Stimulated activated CD4-positive, alpha-beta T cell treated with anti-CD3 and anti-CD28 coated beads, Interleukin-12 subunit alpha, Interleukin-12 subunit beta, amount 100 ng/mL, for 48 hours (primary cell): ENCODE results near the gene KIAA0232.
"Not testable (repeated sequence)": the region's sequence is repeated elsewhere in the genome, so short reads cannot be mapped to it uniquely, and the experiment has no call there.

ENCODE experiments used
- DNase-seq, 3 donors: peaks; one replicate each; pipeline ENCODE4 v3.0.0-alpha.2; 2020; ENCODE audit warnings: low read depth in 2 of 3, low spot score in 1 of 3

The KIAA0232 gene

DNA sequence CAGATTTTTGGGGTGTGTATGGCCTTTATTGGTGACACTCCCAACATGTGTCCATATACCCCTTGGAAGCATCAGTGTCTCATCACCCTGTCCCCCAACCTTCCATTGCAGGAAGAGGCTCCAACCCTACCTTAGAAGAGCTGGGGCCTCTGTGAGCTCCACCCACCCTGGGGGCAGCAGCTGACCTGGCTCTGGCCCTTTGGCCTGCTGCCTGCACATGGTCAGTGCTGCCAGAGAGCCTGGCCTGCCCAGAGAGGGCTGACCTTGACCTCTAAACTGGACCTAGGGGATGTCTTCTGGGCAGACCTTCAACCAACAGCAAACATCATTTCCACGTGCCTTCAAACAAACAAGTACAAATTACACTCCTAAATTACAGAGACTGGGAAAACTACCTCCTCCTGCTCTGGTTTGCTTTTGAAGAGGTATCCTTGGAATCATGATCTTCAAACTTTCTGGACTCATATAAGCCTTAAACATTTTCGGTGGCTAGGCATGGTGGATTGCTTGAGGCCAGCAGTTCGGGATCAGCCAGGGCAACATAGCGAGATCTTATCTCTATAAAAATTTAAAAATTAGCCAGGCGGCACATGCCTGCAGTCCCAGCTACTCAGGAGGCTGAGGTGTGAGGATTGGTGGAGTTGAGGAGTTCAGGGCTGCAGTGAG is 27.3 kb upstream of the KIAA0232 start:
- DNase-seq = no peak

DNA sequence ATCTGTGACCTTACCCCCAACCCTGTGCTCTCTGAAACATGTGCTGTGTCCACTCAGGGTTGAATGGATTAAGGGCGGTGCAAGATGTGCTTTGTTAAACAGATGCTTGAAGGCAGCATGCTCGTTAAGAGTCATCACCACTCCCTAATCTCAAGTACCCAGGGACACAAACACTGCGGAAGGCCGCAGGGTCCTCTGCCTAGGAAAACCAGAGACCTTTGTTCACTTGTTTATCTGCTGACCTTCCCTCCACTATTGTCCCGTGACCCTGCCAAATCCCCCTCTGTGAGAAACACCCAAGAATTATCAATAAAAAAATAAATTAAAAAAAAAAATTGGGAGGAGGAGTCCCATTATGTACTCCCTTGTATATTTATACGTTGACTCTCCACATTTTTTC is 26.2 kb upstream of the KIAA0232 start:
- DNase-seq = not testable (repeated sequence)

GRCh38 chr4:6758728-6759127 is 23.8 kb upstream of the KIAA0232 start:
- no peak for DNase-seq

- no peak for DNase-seq
These were observed 21.7 kb upstream of the KIAA0232 start for GRCh38 chr4:6760865-6761264.

- DNase-seq = no peak
These were observed 20.6 kb upstream of the KIAA0232 start for GRCh38 chr4:6761649-6762615.

GRCh38 chr4:6763330-6763851 is 19.1 kb upstream of the KIAA0232 start:
- DNase-seq = no peak

- DNase-seq = no peak
These were observed 17.4 kb upstream of the KIAA0232 start for GRCh38 chr4:6764976-6765620.

GRCh38 chr4:6765703-6766102 is 16.8 kb upstream of the KIAA0232 start:
- DNase-seq = no peak

GRCh38 chr4:6767386-6767747 is 15.2 kb upstream of the KIAA0232 start:
- DNase-seq = no peak

GRCh38 chr4:6767748-6768538 is 14.6 kb upstream of the KIAA0232 start:
- DNase-seq = no peak

DNA sequence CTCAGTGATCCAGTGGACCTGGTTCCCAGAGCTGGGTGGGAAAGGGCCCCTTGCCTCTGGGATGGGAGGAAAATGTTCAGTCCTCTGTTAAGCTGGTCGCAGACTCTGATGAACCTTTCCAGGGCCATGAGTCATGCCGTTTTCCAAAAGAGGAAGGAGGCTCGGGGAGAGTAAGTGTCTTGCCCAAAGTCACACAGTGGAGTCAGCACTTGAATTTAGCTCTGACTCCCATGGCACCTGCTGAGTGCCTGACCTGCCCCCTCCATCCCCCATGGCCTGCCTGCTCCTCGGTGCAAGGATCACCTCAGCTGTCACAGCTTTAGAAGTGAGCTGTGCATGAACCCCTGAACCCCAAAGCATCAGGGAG is 14.0 kb upstream of the KIAA0232 start:
- no peak for DNase-seq

DNA sequence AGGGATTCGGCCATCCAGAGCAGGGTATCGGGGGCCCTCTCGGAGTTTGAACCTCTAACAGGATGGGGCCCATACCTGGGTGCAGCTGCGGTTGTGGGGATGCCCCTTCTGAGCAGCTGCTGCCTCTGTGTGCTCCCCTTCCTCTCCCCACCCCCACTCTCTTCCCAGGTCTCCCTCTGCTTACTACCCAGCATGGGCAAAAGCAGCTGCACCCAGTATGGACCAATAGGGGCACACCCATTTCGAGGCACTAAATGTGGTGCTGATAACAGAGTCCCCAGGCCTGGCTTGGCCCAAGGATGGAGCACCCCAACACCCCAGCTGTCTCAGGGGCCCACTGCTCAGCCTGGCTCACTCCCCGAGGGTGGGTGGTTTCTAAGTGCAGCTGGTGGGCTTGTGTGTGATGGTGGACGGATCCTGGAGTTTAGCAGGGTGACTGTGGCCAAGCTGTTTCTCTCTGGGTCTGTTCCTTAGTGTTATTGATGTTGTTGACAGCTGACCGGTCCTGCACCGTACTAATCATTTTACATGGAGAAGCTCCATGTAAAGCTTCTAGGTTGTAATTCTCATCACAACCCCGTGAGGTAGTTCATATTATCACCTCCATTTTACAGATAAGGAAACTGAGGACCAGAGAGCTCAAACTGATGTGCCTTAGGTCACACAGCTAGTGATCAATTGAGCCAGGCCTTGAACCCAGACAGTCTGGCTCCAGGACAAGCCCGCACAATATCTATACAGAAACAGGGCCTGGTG is 13.1 kb upstream of the KIAA0232 start:
- DNase-seq = no peak

DNA sequence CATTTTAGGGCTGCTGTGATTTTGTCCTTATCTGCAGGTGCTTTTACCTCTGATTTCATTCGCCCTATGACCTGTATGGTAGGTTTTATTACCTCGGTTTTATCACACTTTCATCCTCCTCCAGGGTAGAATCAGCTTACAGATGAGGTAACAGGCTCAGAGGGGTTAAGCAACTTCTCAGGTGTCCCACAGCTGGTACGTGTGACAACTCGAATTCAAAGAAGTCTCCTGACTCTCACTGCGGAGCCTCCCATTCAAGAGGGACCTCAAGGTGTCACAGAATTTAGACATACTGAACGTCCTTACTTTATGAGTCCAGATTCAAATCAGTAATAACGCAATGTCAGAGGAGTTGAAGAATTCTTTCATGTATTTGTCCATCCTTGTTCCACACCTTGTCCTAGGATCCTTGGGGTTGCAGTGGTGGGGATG is 12.5 kb upstream of the KIAA0232 start:
- no peak for DNase-seq

DNA sequence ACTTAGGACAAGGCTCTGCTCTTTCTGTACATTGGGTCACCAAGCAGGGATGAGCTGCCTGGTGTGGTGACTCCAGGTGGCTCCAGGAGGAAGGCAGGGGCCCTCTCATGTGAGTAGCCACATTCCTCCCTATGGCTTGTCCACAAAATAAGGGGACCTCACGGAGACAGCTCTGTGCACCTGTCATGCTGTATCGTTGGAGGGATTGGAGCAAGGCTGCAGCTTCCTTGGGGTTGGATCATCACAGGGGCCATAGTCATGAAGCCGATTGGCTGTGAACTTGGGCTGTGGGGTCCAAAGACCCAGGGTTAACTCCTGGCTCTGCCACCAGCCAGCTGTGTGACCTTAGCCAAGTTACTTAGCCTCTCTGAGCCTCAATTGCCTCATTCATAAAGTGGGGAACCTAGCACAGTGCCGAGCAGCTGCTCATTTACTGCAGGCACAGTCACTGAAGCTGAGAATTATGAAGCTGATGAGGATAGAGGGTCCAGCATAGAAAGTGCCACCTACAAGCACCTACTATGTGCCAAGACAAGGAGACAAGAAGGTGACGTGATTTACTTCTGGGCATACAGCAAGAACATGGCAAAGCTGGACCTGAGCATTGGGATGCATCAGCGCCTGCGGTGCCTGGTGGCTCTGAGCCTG is 11.8 kb upstream of the KIAA0232 start:
- DNase-seq = no peak

- DNase-seq = no peak
These were observed 11.3 kb upstream of the KIAA0232 start for GRCh38 chr4:6771229-6771671.

- DNase-seq = no peak
These were observed 10.2 kb upstream of the KIAA0232 start for GRCh38 chr4:6772223-6772928.

DNA sequence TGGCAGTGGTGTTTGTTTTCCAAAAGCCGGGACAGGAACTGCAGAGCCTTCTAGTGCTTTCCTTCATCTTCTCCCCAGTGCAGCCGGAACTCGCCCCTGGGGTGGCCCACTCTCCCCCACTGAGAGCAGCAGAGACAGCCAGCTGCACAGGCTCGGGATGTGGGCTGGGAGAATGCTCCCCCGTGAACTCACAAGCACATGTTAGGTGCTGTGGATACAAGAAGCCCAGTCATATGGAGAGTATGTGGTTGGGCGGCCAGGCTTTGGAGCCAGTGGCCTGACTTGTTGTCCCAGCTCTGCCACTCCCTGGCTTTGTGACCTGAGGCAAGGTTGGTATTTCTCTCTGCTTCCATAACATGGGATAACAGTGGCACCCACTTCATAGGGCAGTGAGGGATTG is 9.4 kb upstream of the KIAA0232 start:
- DNase-seq = no peak

- DNase-seq = no peak
These were observed 8.6 kb upstream of the KIAA0232 start for GRCh38 chr4:6773616-6774540.
